Activated naive CD4-positive, alpha-beta T cell treated with anti-CD3 and anti-CD28 coated beads, Interleukin-2, amount 10 ng/mL, durations not matched to agents 7 days and 5 days (primary cell): ENCODE data around the gene RAD50.
A peak's percentile ranks its signal among the peaks of the same experiment; 100 is the strongest.
"Not testable (repeated sequence)": the region's sequence is repeated elsewhere in the genome, so short reads cannot be mapped to it uniquely, and the experiment has no call there.

ENCODE experiments used
- CTCF ChIA-PET: fragments of 350-600 bp; sonication (Branson Sonifier 250); formaldehyde crosslinking; loops from one replicate; lab custom pipeline; 2021; ENCODE audit warnings: antibody characterized with exemption; lab: Charles Lee
- DNase-seq: peaks from one replicate; pipeline ENCODE4 v3.0.0-alpha.2; 2020
- H3K27ac Mint-ChIP-seq: one replicate; pipeline ENCODE4 v1.8.0; 2021; ENCODE audit warnings: mild to moderate bottlenecking, moderate library complexity, mixed read lengths
- H3K27me3 Mint-ChIP-seq: one replicate; pipeline ENCODE4 v1.8.0; 2021; ENCODE audit warnings: mild to moderate bottlenecking, mixed read lengths
- H3K36me3 Mint-ChIP-seq: one replicate; pipeline ENCODE4 v1.8.0; 2021; ENCODE audit warnings: mixed read lengths
- H3K4me1 Mint-ChIP-seq: one replicate; pipeline ENCODE4 v1.8.0; 2021; ENCODE audit warnings: mixed read lengths
- H3K4me3 Mint-ChIP-seq: one replicate; pipeline ENCODE4 v1.8.0; 2021; ENCODE audit warnings: mild to moderate bottlenecking, moderate library complexity, mixed read lengths
- H3K9me3 Mint-ChIP-seq: one replicate; pipeline ENCODE4 v1.8.0; 2021; ENCODE audit warnings: mixed read lengths

The RAD50 gene

DNA sequence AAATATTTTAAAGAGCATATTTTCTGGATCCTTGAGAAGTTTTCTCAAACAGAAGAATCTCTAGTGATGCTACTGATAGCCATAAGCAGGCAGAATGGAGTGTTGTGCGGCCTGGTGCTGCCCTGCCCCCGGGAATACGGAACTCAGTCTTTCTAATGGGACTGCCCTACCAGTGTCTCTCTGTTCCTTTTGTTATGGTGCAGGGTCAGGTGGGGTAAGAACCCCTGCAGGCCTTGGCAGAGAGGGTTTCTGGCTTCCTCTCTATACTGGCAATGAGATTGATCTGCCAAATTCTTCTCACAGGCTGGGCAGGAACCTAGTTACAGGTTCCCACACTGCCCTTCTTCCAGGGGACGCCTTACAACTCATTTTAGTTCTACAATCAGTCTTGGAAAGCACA is 16.0 kb upstream of the RAD50 start:
- no peak for DNase-seq
- CTCF ChIA-PET: no interaction called here
- H3K9me3 Mint-ChIP-seq: no peaks in the 10 kb centered on the region
- no peak overlapping the region for H3K4me3 Mint-ChIP-seq
- H3K36me3 Mint-ChIP-seq: no peaks in the 10 kb centered on the region
- peaks cover 5% of the 10 kb centered on the region for H3K4me1 Mint-ChIP-seq
- no peak overlapping the region for H3K27ac Mint-ChIP-seq
- H3K27me3 Mint-ChIP-seq: peaks cover 30% of the 10 kb centered on the region

DNA sequence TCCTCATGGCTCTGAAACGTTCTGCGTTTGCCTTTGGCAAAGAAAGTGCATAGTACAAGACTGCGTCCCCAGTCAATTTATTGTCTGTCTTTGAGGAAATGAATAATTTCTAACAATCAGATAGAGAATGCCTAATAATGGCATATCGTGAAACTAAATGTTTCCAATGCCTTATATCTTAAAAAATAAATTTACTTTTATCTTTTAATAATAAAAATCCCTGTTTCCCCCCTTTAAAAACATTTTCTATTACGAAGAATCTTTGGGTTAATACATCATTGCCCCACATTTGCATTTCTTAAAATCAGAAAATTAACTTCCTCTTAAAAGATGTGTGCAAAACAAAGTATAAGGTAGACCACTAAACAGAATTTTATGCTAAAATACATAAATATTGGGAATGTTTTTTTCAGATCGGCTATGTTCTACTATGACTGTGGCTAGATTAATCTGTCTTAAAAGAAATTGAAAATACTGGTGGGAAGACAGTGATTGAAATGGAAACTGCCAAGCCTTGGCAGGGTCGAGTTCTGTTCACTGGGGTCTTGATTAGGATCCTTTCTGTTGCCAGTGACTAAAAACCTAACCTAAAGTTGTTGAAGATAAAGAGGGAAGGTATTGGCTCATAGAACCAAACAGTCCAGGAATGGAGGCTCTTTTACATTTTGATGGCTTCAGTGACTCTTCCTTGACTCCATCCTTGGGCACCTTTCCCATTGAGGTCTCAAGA is 13.1 kb upstream of the RAD50 start, which contains the start of gene IL5:
TSS of gene IL5 (minus strand) at position 51 of the 730 bp plus-strand sequence. CDS start at position 7, 44 bp downstream.
- H3K4me3 Mint-ChIP-seq: no peak within 1 kb of the TSS
- CTCF ChIA-PET: no interaction called here
- peaks cover 23% of the 10 kb centered on the region for H3K27me3 Mint-ChIP-seq
- H3K27ac Mint-ChIP-seq: no peak within 1 kb of the TSS
- no peaks in the 10 kb centered on the region for H3K36me3 Mint-ChIP-seq
- H3K4me1 Mint-ChIP-seq: peaks cover 10% of the 10 kb centered on the region
- DNase-seq: no peak
- H3K9me3 Mint-ChIP-seq: no peaks in the 10 kb centered on the region

DNA sequence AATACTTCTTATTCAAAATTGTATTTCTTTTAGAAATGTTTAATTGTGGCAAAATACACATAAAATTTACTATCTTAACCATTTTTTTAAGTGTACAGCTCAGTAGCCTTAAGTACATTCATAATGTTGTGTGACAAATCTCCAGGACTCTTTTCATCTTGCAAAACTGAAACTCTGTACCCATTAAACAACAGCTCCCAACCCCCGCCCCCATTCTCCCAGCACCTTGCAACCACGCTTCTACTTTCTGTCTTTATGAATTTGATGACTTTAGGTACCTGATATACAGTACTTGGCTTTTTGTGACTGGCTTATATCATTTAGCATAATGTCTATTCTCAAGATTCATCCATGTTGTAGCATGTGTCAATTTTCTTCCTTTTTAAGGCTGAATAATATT is 10.7 kb upstream of the RAD50 start:
- Mint-ChIP-seq H3K4me3 (no peak overlapping the region), H3K4me1 (peaks cover 10% of the 10 kb centered on the region), H3K27me3 (peaks cover 14% of the 10 kb centered on the region), H3K36me3 (no peaks in the 10 kb centered on the region), H3K9me3 (no peaks in the 10 kb centered on the region), H3K27ac (no peak overlapping the region)
- CTCF ChIA-PET: interaction anchor here (0.8 kb wide), 1 partner anchor 20 kb away, joined by 5 read pairs; no protein-coding TSS in a partner anchor
- peak; percentile 45 for DNase-seq

DNA sequence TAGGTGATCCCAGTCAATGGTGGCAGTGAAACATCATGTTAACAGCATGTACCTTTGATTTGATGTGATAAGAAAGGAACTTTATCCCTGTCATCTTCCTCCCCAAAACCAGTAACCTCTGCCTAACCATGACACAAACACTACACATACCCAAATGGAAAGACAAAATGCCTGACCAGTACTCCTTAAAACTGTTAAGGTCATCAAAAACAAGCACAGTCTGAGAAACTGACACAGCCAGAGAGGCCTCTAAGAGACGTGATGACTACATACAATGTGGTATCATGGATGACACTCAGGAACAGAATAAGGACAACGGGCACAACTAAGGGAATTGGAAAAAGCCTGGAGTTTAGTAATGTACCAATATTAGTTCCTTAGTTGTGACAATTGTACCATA is 9.5 kb upstream of the RAD50 start:
- CTCF ChIA-PET: no interaction called here
- Mint-ChIP-seq H3K36me3 (no peaks in the 10 kb centered on the region), H3K27me3 (peaks cover 17% of the 10 kb centered on the region), H3K9me3 (no peaks in the 10 kb centered on the region), H3K27ac (no peak overlapping the region), H3K4me3 (no peak overlapping the region), H3K4me1 (peaks cover 10% of the 10 kb centered on the region)
- no peak for DNase-seq

DNA sequence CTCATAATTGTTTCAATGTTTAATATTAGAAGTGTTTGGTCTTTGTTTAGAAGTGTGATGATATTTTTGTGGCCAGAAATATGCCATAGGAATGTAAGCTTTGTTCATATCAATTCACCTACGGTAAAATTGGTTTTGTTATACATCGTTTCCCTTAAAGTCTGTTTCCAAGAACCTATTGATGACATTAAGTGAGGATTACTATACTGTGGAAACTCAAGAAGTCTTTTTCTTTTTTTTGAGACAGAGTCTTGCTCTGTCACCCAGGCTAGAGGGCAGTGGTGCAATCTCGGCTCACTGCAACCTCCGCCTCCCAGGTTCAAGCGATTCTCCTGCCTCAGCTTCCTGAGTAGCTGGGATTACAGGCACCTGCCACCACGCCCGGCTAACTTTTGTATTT is 7.9 kb upstream of the RAD50 start:
- not testable (repeated sequence) for H3K36me3 Mint-ChIP-seq, H3K4me1 Mint-ChIP-seq, H3K27ac Mint-ChIP-seq, DNase-seq, H3K4me3 Mint-ChIP-seq, H3K9me3 Mint-ChIP-seq
- CTCF ChIA-PET: interaction anchor here (1.2 kb wide), 1 partner anchor 20 kb away, joined by 3 read pairs; no protein-coding TSS in a partner anchor
- peaks cover 20% of the 10 kb centered on the region for H3K27me3 Mint-ChIP-seq

DNA sequence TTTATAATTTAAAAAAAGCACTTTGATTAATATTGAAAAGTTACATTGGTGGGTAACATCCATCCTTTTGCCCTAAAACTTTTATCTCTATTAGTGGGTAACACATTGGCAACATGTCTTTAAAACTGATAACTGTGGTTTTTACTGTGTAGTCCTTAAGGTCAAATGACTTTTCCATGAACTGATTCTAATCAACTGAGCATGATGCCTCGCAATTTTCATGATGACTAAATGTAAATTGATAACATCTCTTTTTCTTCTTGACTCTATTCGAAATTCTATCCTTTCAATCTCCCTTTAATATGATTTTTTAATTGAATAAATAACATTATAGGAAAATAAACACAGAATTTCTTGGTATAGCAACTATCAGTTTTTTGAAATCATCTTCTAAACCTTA is 7.2 kb upstream of the RAD50 start:
- no peak overlapping the region for H3K27ac Mint-ChIP-seq
- peaks cover 7% of the 10 kb centered on the region for H3K4me1 Mint-ChIP-seq
- no peaks in the 10 kb centered on the region for H3K36me3 Mint-ChIP-seq
- H3K27me3 Mint-ChIP-seq: peaks cover 19% of the 10 kb centered on the region
- CTCF ChIA-PET: interaction anchor here (0.7 to 1.0 kb wide), 2 partner anchors 23 to 24 kb away, joined by 3 to 5 read pairs; no protein-coding TSS in a partner anchor
- H3K4me3 Mint-ChIP-seq: no peak overlapping the region
- H3K9me3 Mint-ChIP-seq: no peaks in the 10 kb centered on the region
- DNase-seq: no peak

DNA sequence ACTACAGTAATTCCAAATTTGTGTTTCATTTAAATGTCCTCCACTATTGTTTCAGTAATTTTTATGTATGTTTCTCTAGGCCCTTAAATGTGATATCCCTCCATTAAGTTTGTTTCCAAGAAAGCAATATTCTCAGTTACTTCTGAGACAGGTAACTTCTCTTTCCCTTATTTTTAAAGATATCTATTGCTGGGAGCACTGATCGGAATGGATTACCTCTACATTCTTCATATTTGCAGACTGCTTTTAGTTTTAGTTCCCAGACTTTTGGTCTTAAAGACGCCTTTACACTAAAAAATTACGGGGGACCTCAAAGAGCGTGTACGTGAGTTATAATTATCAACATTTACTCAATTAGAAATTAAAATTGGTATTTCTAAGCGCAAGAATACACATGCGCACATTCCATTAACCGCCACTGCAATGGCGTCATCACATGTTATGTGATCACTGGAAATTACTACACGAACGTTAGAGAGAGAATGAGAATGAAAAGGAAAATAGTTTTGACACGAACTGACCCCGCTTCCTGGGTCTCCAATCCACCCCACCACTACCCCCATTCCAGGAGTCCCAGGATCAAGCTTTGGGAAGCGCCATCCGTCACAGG is 519 bp upstream of the RAD50 start:
- CTCF ChIA-PET: interaction anchor here (0.6 kb wide), 1 partner anchor 262 kb away, joined by 3 read pairs; no protein-coding TSS in a partner anchor
- peaks cover 30% of the 10 kb centered on the region for H3K4me1 Mint-ChIP-seq
- H3K27ac Mint-ChIP-seq: peak overlapping the region; percentile 92
- DNase-seq: no peak
- H3K27me3 Mint-ChIP-seq: peaks cover 11% of the 10 kb centered on the region
- H3K9me3 Mint-ChIP-seq: no peaks in the 10 kb centered on the region
- peak overlapping the region; percentile 99 for H3K4me3 Mint-ChIP-seq
- H3K36me3 Mint-ChIP-seq: peaks cover 8% of the 10 kb centered on the region

DNA sequence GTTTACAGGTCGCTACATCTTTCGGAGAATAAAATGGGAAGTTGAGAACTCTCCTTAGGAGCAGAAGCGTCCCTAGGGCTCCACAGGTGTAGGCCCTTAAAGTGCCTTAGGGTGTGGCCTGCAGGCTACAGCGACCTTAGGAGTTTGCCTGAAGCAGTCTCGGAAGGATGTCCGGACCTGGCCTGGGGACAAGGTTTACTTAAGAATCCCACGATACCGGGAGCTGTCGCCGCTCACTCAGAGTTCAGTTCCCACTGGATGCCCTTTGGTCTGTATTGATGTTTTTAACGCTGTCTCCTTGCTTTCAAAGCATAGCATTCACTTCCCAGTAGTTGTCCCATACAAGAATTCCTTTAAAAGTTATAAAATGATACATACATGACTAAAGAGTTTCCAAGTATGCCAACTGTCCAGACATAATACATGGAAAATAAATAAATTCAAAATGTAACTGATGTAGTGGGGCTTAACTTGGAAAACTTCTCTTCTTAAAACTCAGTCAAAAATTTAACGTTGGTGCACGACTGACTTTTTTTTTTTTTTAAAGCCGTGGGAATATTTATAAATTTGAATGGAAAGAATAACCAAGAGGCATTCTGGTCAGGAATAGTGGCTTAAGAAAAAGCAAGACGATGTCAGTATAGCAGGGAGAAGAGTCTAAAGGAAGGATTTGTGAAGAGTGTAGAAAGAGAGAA is 848 bp downstream of the RAD50 start:
- peaks cover 8% of the 10 kb centered on the region for H3K36me3 Mint-ChIP-seq
- no peaks in the 10 kb centered on the region for H3K9me3 Mint-ChIP-seq
- H3K27me3 Mint-ChIP-seq: peaks cover 7% of the 10 kb centered on the region
- peaks cover 30% of the 10 kb centered on the region for H3K4me1 Mint-ChIP-seq
- H3K27ac Mint-ChIP-seq: peak overlapping the region; percentile 92
- CTCF ChIA-PET: interaction anchor here (1.1 kb wide), 1 partner anchor 10 kb away, joined by 4 read pairs; no protein-coding TSS in a partner anchor
- H3K4me3 Mint-ChIP-seq: peak overlapping the region; percentile 99
- peak; percentile 44 for DNase-seq

DNA sequence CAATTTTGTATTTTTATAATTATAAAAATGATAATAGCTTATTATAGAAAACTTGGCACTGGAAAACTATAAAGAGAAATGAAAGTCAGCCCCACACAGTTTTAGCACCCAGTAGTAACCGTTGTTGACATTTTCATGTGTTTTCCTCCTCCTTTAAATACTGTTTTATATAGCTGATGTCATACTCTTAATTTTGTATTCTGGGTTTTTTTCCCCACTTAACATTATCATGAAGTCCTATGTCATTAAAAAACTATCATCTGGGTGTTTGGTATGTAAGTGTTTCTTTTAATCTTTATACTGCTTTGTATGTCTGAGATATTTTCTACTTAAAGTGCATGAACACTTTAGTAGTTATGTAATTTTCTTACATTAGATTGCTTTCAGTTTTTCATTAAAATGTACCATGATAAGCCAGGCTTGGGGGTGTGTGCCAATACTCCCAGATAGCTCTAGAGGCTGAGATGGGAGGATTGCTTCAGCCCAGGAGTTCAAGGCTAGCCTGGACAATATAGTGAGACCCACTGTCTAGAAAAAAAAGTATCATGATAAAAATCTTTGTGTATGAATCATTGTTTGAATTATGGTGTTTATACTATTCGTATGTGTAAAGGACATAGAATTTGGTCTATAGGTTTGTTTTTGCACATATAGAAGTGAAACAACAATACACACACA is 2.7 kb downstream of the RAD50 start:
- Mint-ChIP-seq H3K36me3 (peaks cover 8% of the 10 kb centered on the region), H3K27ac (no peak overlapping the region), H3K4me1 (peaks cover 30% of the 10 kb centered on the region), H3K9me3 (no peaks in the 10 kb centered on the region), H3K4me3 (no peak overlapping the region), H3K27me3 (peaks cover 4% of the 10 kb centered on the region)
- DNase-seq: no peak
- CTCF ChIA-PET: interaction anchor here (0.6 to 1.1 kb wide), 2 partner anchors 127 to 1454 kb away, joined by 3 read pairs; no protein-coding TSS in a partner anchor

DNA sequence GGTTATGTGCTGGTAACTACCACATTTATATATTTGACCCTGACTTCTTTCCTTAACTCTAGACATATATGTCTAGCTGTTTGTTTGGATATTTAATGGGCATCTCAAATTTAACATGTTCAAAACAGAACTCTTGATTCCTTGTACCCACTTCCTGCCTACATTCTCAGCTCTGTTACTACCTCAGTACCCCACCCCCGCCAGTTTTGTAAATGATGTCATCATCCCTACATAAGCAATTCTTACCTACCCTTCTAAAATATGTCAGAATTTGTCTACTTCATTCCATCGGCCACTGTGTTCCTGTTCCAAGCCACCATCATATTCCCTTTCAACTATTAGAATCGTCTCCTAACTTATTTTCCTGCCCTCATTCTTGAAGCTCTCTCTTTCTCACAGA is 4.8 kb downstream of the RAD50 start:
- no peak overlapping the region for H3K4me3 Mint-ChIP-seq
- DNase-seq: peak; percentile 38
- H3K36me3 Mint-ChIP-seq: peaks cover 14% of the 10 kb centered on the region

DNA sequence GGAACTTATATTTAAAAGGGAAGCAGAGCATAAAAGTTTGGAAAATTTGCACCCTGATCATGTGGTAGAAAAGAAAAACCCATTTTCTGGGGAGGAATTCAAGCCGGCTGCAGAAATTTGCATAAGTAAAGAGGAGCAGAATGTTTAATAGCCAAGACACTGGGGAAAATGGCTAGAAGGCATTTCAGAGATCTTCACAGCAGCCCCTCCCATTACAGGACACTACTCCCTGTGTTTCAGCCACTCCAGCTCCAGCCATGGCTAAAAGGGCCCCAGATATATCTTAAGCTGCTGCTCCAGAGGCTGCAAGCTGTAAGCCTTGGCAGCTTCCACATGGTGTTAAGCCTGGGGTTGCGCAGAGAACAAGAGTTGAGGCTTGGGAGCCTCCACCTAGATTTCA is 7.8 kb downstream of the RAD50 start:
- H3K4me3 Mint-ChIP-seq, H3K4me1 Mint-ChIP-seq, H3K27ac Mint-ChIP-seq, H3K27me3 Mint-ChIP-seq, CTCF ChIA-PET, DNase-seq, H3K9me3 Mint-ChIP-seq: not testable (repeated sequence)
- H3K36me3 Mint-ChIP-seq: peaks cover 23% of the 10 kb centered on the region

More for the DNA sequence above, 4.8 kb downstream of the RAD50 start:
- CTCF ChIA-PET: interaction anchor here (0.6 to 1.0 kb wide), 2 partner anchors 35 to 350 kb away, joined by 4 to 6 read pairs; no protein-coding TSS in a partner anchor
- H3K27ac Mint-ChIP-seq: no peak overlapping the region
- H3K9me3 Mint-ChIP-seq: no peaks in the 10 kb centered on the region
- H3K4me1 Mint-ChIP-seq: peaks cover 27% of the 10 kb centered on the region
- H3K27me3 Mint-ChIP-seq: peaks cover 2% of the 10 kb centered on the region

DNA sequence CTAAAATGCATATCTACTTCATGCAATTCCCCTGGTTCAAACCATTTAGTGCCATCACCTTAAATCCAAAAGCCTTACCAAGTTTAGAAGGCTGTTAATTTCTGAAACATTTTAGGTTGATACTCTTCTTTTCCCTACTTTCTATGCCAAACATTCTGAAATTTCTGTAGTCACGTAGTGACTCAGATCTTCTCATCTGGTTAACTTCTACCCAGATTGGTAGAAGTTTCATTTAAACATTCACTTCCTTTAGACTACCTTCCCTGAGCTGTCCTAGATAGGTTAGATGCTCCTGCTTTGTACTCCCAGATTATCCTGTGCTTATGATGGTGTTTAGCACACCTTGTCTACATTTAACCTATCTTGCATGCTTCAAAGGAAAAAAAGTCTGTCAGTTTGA is 9.9 kb downstream of the RAD50 start:
- Mint-ChIP-seq H3K27ac (no peak overlapping the region), H3K27me3 (no peaks in the 10 kb centered on the region), H3K9me3 (no peaks in the 10 kb centered on the region), H3K4me3 (no peak overlapping the region), H3K4me1 (peaks cover 5% of the 10 kb centered on the region), H3K36me3 (peaks cover 32% of the 10 kb centered on the region)
- no peak for DNase-seq
- CTCF ChIA-PET: interaction anchor here (1.3 kb wide), 1 partner anchor 39 kb away, joined by 3 read pairs; no protein-coding TSS in a partner anchor

DNA sequence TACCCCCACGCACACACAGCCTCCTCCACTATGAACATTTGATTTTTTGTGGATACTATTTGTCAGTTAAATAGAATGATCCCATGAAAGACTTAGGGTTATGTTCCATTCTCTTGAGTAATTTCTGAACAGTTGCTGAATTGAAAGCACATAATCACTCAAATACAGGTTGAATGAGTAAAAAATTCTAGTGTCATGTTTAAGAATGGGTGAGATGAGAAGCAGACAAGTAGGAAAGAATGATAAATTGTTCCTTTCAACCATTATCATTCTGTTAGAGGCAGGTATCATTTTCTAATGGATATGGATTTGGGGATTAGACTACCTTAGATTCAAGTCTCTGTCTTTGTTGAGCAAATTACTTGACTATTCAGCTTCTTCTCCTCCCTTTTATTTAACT is 19.3 kb downstream of the RAD50 start:
- no peak overlapping the region for H3K4me3 Mint-ChIP-seq
- H3K27ac Mint-ChIP-seq: no peak overlapping the region
- no peak for DNase-seq
- H3K27me3 Mint-ChIP-seq: no peaks in the 10 kb centered on the region
- no peaks in the 10 kb centered on the region for H3K9me3 Mint-ChIP-seq
- peaks cover 47% of the 10 kb centered on the region for H3K36me3 Mint-ChIP-seq
- CTCF ChIA-PET: interaction anchor here (0.9 kb wide), 1 partner anchor 22 kb away, joined by 3 read pairs; no protein-coding TSS in a partner anchor
- H3K4me1 Mint-ChIP-seq: no peaks in the 10 kb centered on the region
